Upper lobe of right lung (tissue), 1 donor: ENCODE data around the gene SKIC8. TPM values are rescaled to one million over a fixed set of nuclear protein-coding genes. Genes with fewer than 3 reads are reported as not detected.

ENCODE experiments used
- ATAC-seq: fragments of 200-7000 bp; cut with Tn5 transposase; one replicate; pipeline ENCODE4 v1.9.1; 2020; ENCODE audit warnings: mild to moderate bottlenecking, moderate library complexity
- DNase-seq: peaks from one replicate; pipeline ENCODE4 v3.0.0-alpha.2; 2020
- H3K27ac ChIP-seq: fragments of 200-600 bp; one replicate; pipeline ENCODE4 v1.8.0; 2022
- H3K27me3 ChIP-seq: fragments of 200-600 bp; one replicate; pipeline ENCODE4 v1.8.0; 2022; ENCODE audit warnings: mild to moderate bottlenecking
- H3K36me3 ChIP-seq: fragments of 200-600 bp; one replicate; pipeline ENCODE4 v1.8.0; 2022
- H3K4me1 ChIP-seq: fragments of 200-600 bp; one replicate; pipeline ENCODE4 v1.8.0; 2022
- H3K4me3 ChIP-seq: fragments of 200-600 bp; one replicate; pipeline ENCODE4 v1.8.0; 2022; ENCODE audit warnings: mild to moderate bottlenecking
- H3K9me3 ChIP-seq: fragments of 200-600 bp; one replicate; pipeline ENCODE4 v1.8.0; 2022
- CTCF ChIP-seq: fragments of 200-600 bp; IDR thresholded peaks from one replicate; pipeline ENCODE4 v1.8.0; 2022; ENCODE audit warnings: antibody characterized with exemption
- intact Hi-C: fragments of 100-400 bp; cut with DNase I; formaldehyde crosslinking; loops from one replicate; pipeline ENCODE4 v1.11.0; 2022
- total RNA-seq: library from RNA; stranded (reverse); fragmentation: NEBNext Ultra II Directional; extraction: Animal tissue kit (Norgen Biotek cat#: 25700); gene quantifications from one replicate; pipeline ENCODE4 v1.2.1, GENCODE V29; 2021
- donor health status: DM: no; HTN: yes; CAD: no; lungs with severe emphysema.

SKIC8 gene
- total RNA-seq, 1 donor from 2014 or later: 37.9 TPM

DNA sequence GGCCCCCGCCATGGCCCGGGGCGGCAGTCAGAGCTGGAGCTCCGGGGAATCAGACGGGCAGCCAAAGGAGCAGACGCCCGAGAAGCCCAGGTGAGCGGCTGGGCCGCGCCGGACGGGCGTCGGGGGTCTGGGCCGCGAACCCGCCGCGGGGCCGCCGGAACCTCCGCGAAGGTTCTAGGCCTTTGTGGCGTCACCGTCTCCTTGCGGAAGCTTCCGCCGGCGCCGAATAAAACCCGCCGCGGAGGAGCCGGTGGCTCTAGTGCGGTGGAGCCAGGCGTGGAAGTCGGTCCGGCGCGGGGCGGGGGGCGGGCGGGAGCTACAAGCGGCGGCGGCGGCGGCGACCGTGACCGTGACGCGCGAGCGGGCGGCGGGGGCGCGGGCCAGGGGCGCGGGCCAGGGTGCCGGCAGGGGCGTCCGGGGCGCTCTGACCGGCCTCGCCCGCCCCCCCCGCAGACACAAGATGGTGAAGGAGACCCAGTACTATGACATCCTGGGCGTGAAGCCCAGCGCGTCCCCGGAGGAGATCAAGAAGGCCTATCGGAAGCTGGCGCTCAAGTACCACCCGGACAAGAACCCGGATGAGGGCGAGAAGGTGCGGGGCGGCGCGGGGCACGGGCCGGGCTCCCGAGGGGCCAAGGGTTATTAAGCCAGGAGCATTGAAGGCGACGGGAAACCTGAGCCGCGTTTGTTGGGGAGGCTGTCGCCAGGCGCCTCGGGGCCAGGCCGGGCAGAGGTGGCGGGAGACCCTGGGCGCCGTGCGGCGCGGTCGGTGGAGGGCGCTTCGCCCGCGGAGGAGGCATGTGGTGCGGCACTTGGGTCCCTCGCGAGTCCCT, 34.9 kb downstream of the SKIC8 start, which contains the start of gene DNAJA4:
Gene DNAJA4 (plus strand): TSS at position 259 of the 833 bp plus-strand sequence. CDS start 202 bp downstream, at position 461.
- Histone ChIP-seq H3K4me1 (no peaks in the 10 kb centered on the region), H3K27me3 (no peaks in the 10 kb centered on the region), H3K27ac (peak within 1 kb of the TSS; percentile 58), H3K36me3 (no peaks in the 10 kb centered on the region), H3K9me3 (no peaks in the 10 kb centered on the region), H3K4me3 (peak within 1 kb of the TSS; percentile 70)
- DNase-seq (peak; percentile 80), ATAC-seq (peak; percentile 79)
- intact Hi-C loops: no loop called here
- peak; percentile 25 for TF ChIP-seq CTCF

GRCh38 chr15:78263907-78264303, 35.5 kb downstream of the SKIC8 start:
- peak overlapping the region; percentile 70 for H3K4me3 ChIP-seq
- H3K4me1 ChIP-seq: no peaks in the 10 kb centered on the region
- H3K36me3 ChIP-seq: no peaks in the 10 kb centered on the region
- H3K9me3 ChIP-seq: no peaks in the 10 kb centered on the region
- intact Hi-C loops: no loop called here
- ATAC-seq: peak; percentile 6
- DNase-seq: no peak
- H3K27me3 ChIP-seq: no peaks in the 10 kb centered on the region
- TF ChIP-seq CTCF: no peak
- H3K27ac ChIP-seq: peak overlapping the region; percentile 58

DNA sequence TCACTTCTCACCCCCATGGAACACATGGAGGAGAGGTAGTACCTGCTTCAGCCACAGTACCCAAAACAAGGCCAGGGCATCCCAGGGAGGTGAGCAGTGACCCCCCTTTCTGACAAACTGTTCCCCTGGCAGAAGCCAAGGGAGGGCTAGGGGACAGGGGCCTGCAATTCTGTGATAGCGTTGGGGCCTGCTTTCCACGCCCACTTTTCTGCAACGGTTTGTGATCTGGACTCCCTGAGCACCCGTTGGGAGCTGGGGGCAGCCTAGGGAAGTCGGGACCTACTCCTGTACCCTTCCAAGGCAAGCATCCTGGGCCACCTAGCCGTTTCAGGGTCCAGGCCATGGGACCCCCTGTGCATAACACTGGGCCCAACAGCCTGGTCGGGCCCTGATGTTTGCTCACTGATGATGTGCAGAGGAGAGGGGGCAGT, 36.0 kb downstream of the SKIC8 start:
- intact Hi-C loops: no loop called here
- Histone ChIP-seq H3K9me3 (no peaks in the 10 kb centered on the region), H3K27me3 (no peaks in the 10 kb centered on the region), H3K4me1 (no peaks in the 10 kb centered on the region), H3K27ac (no peak overlapping the region), H3K4me3 (no peak overlapping the region), H3K36me3 (no peaks in the 10 kb centered on the region)
- no peak for TF ChIP-seq CTCF
- DNase-seq (no peak), ATAC-seq (no peak)

- intact Hi-C loops: no loop called here
- Histone ChIP-seq H3K4me1 (no peaks in the 10 kb centered on the region), H3K4me3 (no peak overlapping the region), H3K9me3 (no peaks in the 10 kb centered on the region), H3K27me3 (no peaks in the 10 kb centered on the region), H3K36me3 (no peaks in the 10 kb centered on the region), H3K27ac (no peak overlapping the region)
- no peak for ATAC-seq
- no peak for TF ChIP-seq CTCF
- no peak for DNase-seq
Measured at GRCh38 chr15:78261062-78261461, 38.3 kb downstream of the SKIC8 start.

GRCh38 chr15:78260489-78260888, 38.9 kb downstream of the SKIC8 start:
- DNase-seq (no peak), ATAC-seq (no peak)
- no peaks in the 10 kb centered on the region for H3K27me3 ChIP-seq
- intact Hi-C loops: no loop called here
- no peak overlapping the region for H3K4me3 ChIP-seq
- no peaks in the 10 kb centered on the region for H3K9me3 ChIP-seq
- TF ChIP-seq CTCF: no peak
- H3K36me3 ChIP-seq: no peaks in the 10 kb centered on the region
- H3K4me1 ChIP-seq: no peaks in the 10 kb centered on the region
- H3K27ac ChIP-seq: no peak overlapping the region
